Thyroid gland (tissue), 4 donors: ENCODE measurements around the gene ASXL1.

ENCODE experiments used
- POLR2A ChIP-seq, 2 donors: fragments of 450-650 bp; IDR thresholded peaks; one replicate each; pipeline ENCODE4 v1.6.1; 2017; ENCODE audit warnings: antibody characterized with exemption in 2 of 2, mild to moderate bottlenecking in 2 of 2, moderate library complexity in 1 of 2
- TF ChIP-seq, protein P1 (sequence below), 6 experiments: fragments of 200-600 bp in 3 of 6; fragments of 450-650 bp in 3 of 6; sonication (generic) in 3 of 6; IDR thresholded peaks; one replicate each; pipeline ENCODE4 v1.5.1; 2016 to 2019; ENCODE audit warnings: antibody characterized with exemption in 6 of 6, mild to moderate bottlenecking in 2 of 6, inconsistent platforms in 1 of 6, moderate library complexity in 1 of 6

DNA sequence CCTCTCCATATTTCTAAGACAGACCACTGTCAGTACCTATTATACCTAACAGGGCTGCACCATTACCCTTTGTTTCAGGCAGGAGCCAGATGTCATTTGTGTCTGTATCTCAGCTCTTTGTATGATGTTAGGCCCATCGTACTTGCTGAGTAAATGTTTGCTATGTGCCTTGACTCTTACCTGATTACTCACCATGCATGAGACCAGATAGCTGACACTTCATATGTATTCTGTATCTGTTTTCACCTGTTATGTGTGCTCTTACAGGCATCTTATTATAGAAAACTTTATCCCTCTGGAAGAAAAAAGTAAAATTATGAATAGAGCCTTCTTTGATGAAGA, 31.7 kb upstream of the ASXL1 start:
- TF ChIP-seq, protein P1, sequence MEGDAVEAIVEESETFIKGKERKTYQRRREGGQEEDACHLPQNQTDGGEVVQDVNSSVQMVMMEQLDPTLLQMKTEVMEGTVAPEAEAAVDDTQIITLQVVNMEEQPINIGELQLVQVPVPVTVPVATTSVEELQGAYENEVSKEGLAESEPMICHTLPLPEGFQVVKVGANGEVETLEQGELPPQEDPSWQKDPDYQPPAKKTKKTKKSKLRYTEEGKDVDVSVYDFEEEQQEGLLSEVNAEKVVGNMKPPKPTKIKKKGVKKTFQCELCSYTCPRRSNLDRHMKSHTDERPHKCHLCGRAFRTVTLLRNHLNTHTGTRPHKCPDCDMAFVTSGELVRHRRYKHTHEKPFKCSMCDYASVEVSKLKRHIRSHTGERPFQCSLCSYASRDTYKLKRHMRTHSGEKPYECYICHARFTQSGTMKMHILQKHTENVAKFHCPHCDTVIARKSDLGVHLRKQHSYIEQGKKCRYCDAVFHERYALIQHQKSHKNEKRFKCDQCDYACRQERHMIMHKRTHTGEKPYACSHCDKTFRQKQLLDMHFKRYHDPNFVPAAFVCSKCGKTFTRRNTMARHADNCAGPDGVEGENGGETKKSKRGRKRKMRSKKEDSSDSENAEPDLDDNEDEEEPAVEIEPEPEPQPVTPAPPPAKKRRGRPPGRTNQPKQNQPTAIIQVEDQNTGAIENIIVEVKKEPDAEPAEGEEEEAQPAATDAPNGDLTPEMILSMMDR (IDR thresholded peaks at IDR 0.05) = no peak
- no peak for TF ChIP-seq POLR2A (IDR thresholded peaks at IDR 0.05)
